CD8-positive, alpha-beta memory T cell (primary cell): ENCODE measurements around the gene MSI2. TPM values are rescaled to one million over a fixed set of nuclear protein-coding genes. Genes with fewer than 3 reads are reported as not detected.

Source experiments
- CTCF ChIA-PET: fragments of 350-600 bp; sonication (Branson Sonifier 250); formaldehyde crosslinking; loops from one replicate; lab custom pipeline; 2021; ENCODE audit warnings: antibody characterized with exemption; lab: Charles Lee
- POLR2A ChIA-PET: fragments of 350-600 bp; sonication (Branson Sonifier 250); formaldehyde crosslinking; loops from one replicate; lab custom pipeline; 2021; ENCODE audit warnings: antibody characterized with exemption; lab: Charles Lee
- DNase-seq, 5 donors: peaks; one replicate each; pipeline versions ENCODE4 v3.0.0 to v3.0.0-alpha.2; 2020 to 2022; ENCODE audit warnings: mixed read lengths in 1 of 5
- H3K27ac ChIP-seq: one replicate; pipeline ENCODE4 v1.7.0; 2013; ENCODE audit warnings: low read depth, mild to moderate bottlenecking, low read length, moderate library complexity
- H3K27me3 ChIP-seq: 2 replicates; pipeline ENCODE4 v1.7.0; 2013; ENCODE audit warnings: low read length, mild to moderate bottlenecking; ENCODE audit not compliant: insufficient read depth, poor library complexity, severe bottlenecking
- H3K36me3 ChIP-seq: 2 replicates; pipeline ENCODE4 v1.7.0; 2013; ENCODE audit warnings: mild to moderate bottlenecking, low read length, moderate library complexity; ENCODE audit not compliant: insufficient read depth
- H3K4me1 ChIP-seq: 2 replicates; pipeline ENCODE4 v1.7.0; 2013; ENCODE audit warnings: mild to moderate bottlenecking, low read length, moderate library complexity; ENCODE audit not compliant: insufficient read depth
- H3K4me3 ChIP-seq: 2 replicates; pipeline ENCODE4 v1.7.0; 2013; ENCODE audit warnings: mild to moderate bottlenecking, low read length
- H3K9me3 ChIP-seq: 2 replicates; pipeline ENCODE4 v1.7.0; 2013; ENCODE audit warnings: mild to moderate bottlenecking, low read length
- H3K27ac Mint-ChIP-seq, 8 donors: one replicate each; pipeline ENCODE4 v1.8.0; 2020 to 2021; ENCODE audit warnings: mixed read lengths in 8 of 8, mild to moderate bottlenecking in 6 of 8, inconsistent platforms in 3 of 8, moderate library complexity in 3 of 8
- H3K27me3 Mint-ChIP-seq, 2 donors: one replicate each; pipeline ENCODE4 v1.8.0; 2020 to 2021; ENCODE audit warnings: mixed read lengths in 2 of 2, mild to moderate bottlenecking in 1 of 2, moderate library complexity in 1 of 2
- H3K36me3 Mint-ChIP-seq, 3 donors: one replicate each; pipeline ENCODE4 v1.8.0; 2020 to 2021; ENCODE audit warnings: mixed read lengths in 3 of 3, inconsistent platforms in 1 of 3, mild to moderate bottlenecking in 1 of 3
- H3K4me1 Mint-ChIP-seq, 3 donors: one replicate each; pipeline ENCODE4 v1.8.0; 2020 to 2021; ENCODE audit warnings: mixed read lengths in 3 of 3, inconsistent platforms in 1 of 3, mild to moderate bottlenecking in 1 of 3
- H3K4me3 Mint-ChIP-seq, 7 donors: one replicate each; pipeline ENCODE4 v1.8.0; 2020 to 2021; ENCODE audit warnings: mixed read lengths in 7 of 7, mild to moderate bottlenecking in 6 of 7, moderate library complexity in 4 of 7, inconsistent platforms in 2 of 7
- H3K9me3 Mint-ChIP-seq, 5 donors: one replicate each; pipeline ENCODE4 v1.8.0; 2020 to 2022; ENCODE audit warnings: mixed read lengths in 5 of 5, mild to moderate bottlenecking in 3 of 5, moderate library complexity in 2 of 5, inconsistent platforms in 1 of 5
- polyA plus RNA-seq: library from polyadenylated mRNA; unstranded; fragments of 300-500 nt; fragmentation: Illumina TruSeq; gene quantifications from one replicate; pipeline ENCODE4 v1.2.3, GENCODE V29; 2021
- total RNA-seq, 2 experiments: library from RNA; stranded (reverse); gene quantifications; one replicate each; pipeline ENCODE4 v1.2.3, GENCODE V29; 2021

Gene MSI2
- total and polyA plus RNA-seq, 3 experiments from 2014 or later, result 2.3 to 58.0 (median 57.1) TPM

GRCh38 chr17:57516290-57517230, 260.2 kb downstream of the MSI2 start:
- no peak overlapping the region for H3K27ac ChIP-seq
- DNase-seq, result no peak
- no peaks in the 10 kb centered on the region for H3K4me1 ChIP-seq
- Mint-ChIP-seq H3K27ac (no peak overlapping the region), H3K4me3 (no peak overlapping the region), H3K4me1 (peaks cover 8 to 18% (median 13%) of the 10 kb centered on the region in 3 donors), H3K27me3 (no peaks in the 10 kb centered on the region), H3K36me3 (peaks cover 0 to 7% (median 0%) of the 10 kb centered on the region in 3 donors), H3K9me3 (no peaks in the 10 kb centered on the region)
- H3K36me3 ChIP-seq, result no peaks in the 10 kb centered on the region
- H3K4me3 ChIP-seq, result no peak overlapping the region
- no peaks in the 10 kb centered on the region for H3K9me3 ChIP-seq
- H3K27me3 ChIP-seq, result no peaks in the 10 kb centered on the region
- ChIA-PET POLR2A (no interaction called here), CTCF (interaction anchor here (1.3 kb wide), 1 partner anchor 274 kb away, joined by 3 read pairs; no protein-coding TSS in a partner anchor)

GRCh38 chr17:57517273-57517631, 260.9 kb downstream of the MSI2 start:
- CTCF ChIA-PET, result no interaction called here

GRCh38 chr17:57517632-57518456, 261.5 kb downstream of the MSI2 start:
- Mint-ChIP-seq H3K9me3 (no peaks in the 10 kb centered on the region), H3K4me3 (no peak overlapping the region), H3K36me3 (peaks cover 0 to 7% (median 0%) of the 10 kb centered on the region in 3 donors), H3K27ac (peak overlapping the region in 1 of 8 donors; percentile 4), H3K27me3 (no peaks in the 10 kb centered on the region), H3K4me1 (peaks cover 12 to 18% (median 15%) of the 10 kb centered on the region in 3 donors)
- no peak overlapping the region for H3K27ac ChIP-seq
- DNase-seq, result no peak
- ChIA-PET POLR2A (no interaction called here), CTCF (no interaction called here)
- no peak overlapping the region for H3K4me3 ChIP-seq
- no peaks in the 10 kb centered on the region for H3K4me1 ChIP-seq
- no peaks in the 10 kb centered on the region for H3K9me3 ChIP-seq
- H3K27me3 ChIP-seq, result no peaks in the 10 kb centered on the region
- no peaks in the 10 kb centered on the region for H3K36me3 ChIP-seq

More at GRCh38 chr17:57517273-57517631, 260.9 kb downstream of the MSI2 start:
- no peaks in the 10 kb centered on the region for H3K27me3 Mint-ChIP-seq
- Histone ChIP-seq H3K36me3 (no peaks in the 10 kb centered on the region), H3K9me3 (no peaks in the 10 kb centered on the region), H3K4me1 (no peaks in the 10 kb centered on the region), H3K27me3 (no peaks in the 10 kb centered on the region), H3K4me3 (no peak overlapping the region), H3K27ac (no peak overlapping the region)
- peaks cover 10 to 18% (median 12%) of the 10 kb centered on the region in 3 donors for H3K4me1 Mint-ChIP-seq
- peaks cover 0 to 7% (median 0%) of the 10 kb centered on the region in 3 donors for H3K36me3 Mint-ChIP-seq
- H3K4me3 Mint-ChIP-seq, result peak overlapping the region in 1 of 7 donors; percentile 59
- no peak for DNase-seq
- peak overlapping the region in 1 of 8 donors; percentile 50 for H3K27ac Mint-ChIP-seq
- POLR2A ChIA-PET, result no interaction called here
- H3K9me3 Mint-ChIP-seq, result no peaks in the 10 kb centered on the region

GRCh38 chr17:57518587-57519581, 262.6 kb downstream of the MSI2 start:
- H3K27ac ChIP-seq, result no peak overlapping the region
- POLR2A ChIA-PET, result no interaction called here
- H3K9me3 Mint-ChIP-seq, result no peaks in the 10 kb centered on the region
- H3K4me3 ChIP-seq, result no peak overlapping the region
- no peaks in the 10 kb centered on the region for H3K9me3 ChIP-seq
- peaks cover 11 to 18% (median 16%) of the 10 kb centered on the region in 3 donors for H3K4me1 Mint-ChIP-seq
- H3K4me3 Mint-ChIP-seq, result no peak overlapping the region
- no peaks in the 10 kb centered on the region for H3K4me1 ChIP-seq
- no peaks in the 10 kb centered on the region for H3K27me3 ChIP-seq
- H3K27me3 Mint-ChIP-seq, result no peaks in the 10 kb centered on the region
- H3K36me3 Mint-ChIP-seq, result peaks cover 0 to 7% (median 0%) of the 10 kb centered on the region in 3 donors
- peak overlapping the region in 2 of 8 donors; percentile 61 to 74 for H3K27ac Mint-ChIP-seq
- DNase-seq, result no peak
- no peaks in the 10 kb centered on the region for H3K36me3 ChIP-seq
- CTCF ChIA-PET, result no interaction called here

GRCh38 chr17:57519800-57520199, 263.5 kb downstream of the MSI2 start:
- Mint-ChIP-seq H3K27ac (no peak overlapping the region), H3K9me3 (no peaks in the 10 kb centered on the region), H3K27me3 (no peaks in the 10 kb centered on the region), H3K4me3 (no peak overlapping the region), H3K4me1 (peaks cover 12 to 21% (median 21%) of the 10 kb centered on the region in 3 donors), H3K36me3 (peaks cover 0 to 7% (median 0%) of the 10 kb centered on the region in 3 donors)
- no peak for DNase-seq
- H3K27me3 ChIP-seq, result no peaks in the 10 kb centered on the region
- H3K27ac ChIP-seq, result no peak overlapping the region
- H3K4me3 ChIP-seq, result no peak overlapping the region
- no peaks in the 10 kb centered on the region for H3K9me3 ChIP-seq
- CTCF ChIA-PET, result no interaction called here
- H3K36me3 ChIP-seq, result no peaks in the 10 kb centered on the region
- no peaks in the 10 kb centered on the region for H3K4me1 ChIP-seq
- POLR2A ChIA-PET, result no interaction called here

- no peaks in the 10 kb centered on the region for H3K27me3 Mint-ChIP-seq
- POLR2A ChIA-PET, result no interaction called here
- no peaks in the 10 kb centered on the region for H3K27me3 ChIP-seq
- H3K4me1 Mint-ChIP-seq, result peaks cover 13 to 23% (median 20%) of the 10 kb centered on the region in 3 donors
- H3K36me3 ChIP-seq, result no peaks in the 10 kb centered on the region
- no peak overlapping the region for H3K4me3 Mint-ChIP-seq
- DNase-seq, result no peak
- no peaks in the 10 kb centered on the region for H3K4me1 ChIP-seq
- no peak overlapping the region for H3K4me3 ChIP-seq
- H3K27ac ChIP-seq, result no peak overlapping the region
- H3K9me3 ChIP-seq, result no peaks in the 10 kb centered on the region
- H3K9me3 Mint-ChIP-seq, result no peaks in the 10 kb centered on the region
- peak overlapping the region in 1 of 8 donors; percentile 75 for H3K27ac Mint-ChIP-seq
- CTCF ChIA-PET, result interaction anchor here (1.9 kb wide), 1 partner anchor 278 kb away, joined by 5 read pairs; no protein-coding TSS in a partner anchor
- H3K36me3 Mint-ChIP-seq, result peaks cover 0 to 2% (median 0%) of the 10 kb centered on the region in 3 donors
Observed at GRCh38 chr17:57521606-57522005, 265.3 kb downstream of the MSI2 start.
